Stimulated activated naive CD8-positive, alpha-beta T cell treated with anti-CD3 and anti-CD28 coated beads, Interleukin-15, Interleukin-2, amounts not matched to agents 100 U/mL and 50 U/mL, for 24 hours (primary cell): Measurements from ENCODE around the gene CCDC40.

Source experiments
- ATAC-seq: fragments of 150-1000 bp; cut with Tn5 transposase; one replicate; pipeline ENCODE4 v1.10.0; 2021
- DNase-seq: peaks from one replicate; pipeline ENCODE4 v3.0.0; 2021

The CCDC40 gene

DNA sequence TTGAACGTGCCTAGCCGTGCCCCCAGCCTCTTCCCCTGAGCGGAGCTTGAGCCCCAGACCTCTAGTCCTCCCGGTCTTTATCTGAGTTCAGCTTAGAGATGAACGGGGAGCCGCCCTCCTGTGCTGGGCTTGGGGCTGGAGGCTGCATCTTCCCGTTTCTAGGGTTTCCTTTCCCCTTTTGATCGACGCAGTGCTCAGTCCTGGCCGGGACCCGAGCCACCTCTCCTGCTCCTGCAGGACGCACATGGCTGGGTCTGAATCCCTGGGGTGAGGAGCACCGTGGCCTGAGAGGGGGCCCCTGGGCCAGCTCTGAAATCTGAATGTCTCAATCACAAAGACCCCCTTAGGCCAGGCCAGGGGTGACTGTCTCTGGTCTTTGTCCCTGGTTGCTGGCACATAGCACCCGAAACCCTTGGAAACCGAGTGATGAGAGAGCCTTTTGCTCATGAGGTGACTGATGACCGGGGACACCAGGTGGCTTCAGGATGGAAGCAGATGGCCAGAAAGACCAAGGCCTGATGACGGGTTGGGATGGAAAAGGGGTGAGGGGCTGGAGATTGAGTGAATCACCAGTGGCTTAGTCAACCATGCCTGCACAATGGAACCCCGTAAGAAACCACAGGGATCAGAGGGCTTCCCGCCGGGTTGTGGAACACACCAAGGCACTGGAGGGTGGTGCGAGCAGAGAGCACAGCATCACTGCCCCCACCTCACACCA is 65.7 kb downstream of the CCDC40 start:
- ATAC-seq (no peak), DNase-seq (no peak)

DNA sequence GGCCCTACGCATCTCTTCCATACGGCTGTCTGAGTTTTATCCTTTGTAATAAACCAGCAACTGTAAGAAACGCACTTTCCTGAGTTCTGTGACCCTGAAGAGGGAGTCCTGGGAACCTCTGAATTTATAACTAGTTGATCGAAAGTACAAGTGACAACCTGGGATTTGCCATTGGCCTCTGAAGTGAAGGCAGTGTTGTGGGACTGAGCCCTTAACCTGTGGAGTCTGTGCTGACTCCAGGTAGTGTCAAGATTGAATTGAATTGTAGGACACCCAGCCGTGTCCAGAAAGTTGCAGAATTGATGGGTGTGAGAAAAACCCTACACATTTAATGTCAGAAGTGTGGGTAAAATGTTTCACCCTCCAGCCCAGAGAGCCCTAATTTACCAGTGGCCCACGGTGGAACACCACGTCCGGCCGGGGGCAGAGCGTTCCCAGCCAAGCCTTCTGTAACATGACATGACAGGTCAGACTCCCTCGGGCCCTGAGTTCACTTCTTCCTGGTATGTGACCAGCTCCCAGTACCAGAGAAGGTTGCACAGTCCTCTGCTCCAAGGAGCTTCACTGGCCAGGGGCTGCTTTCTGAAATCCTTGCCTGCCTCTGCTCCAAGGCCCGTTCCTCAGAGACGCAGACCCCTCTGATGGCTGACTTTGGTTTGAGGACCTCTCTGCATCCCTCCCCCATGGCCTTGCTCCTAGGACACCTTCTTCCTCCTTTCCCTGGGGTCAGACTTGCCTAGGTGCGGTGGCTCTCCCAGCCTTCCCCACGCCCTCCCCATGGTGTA is 66.4 kb downstream of the CCDC40 start:
- DNase-seq: no peak
- ATAC-seq: no peak

GRCh38 chr17:80103449-80104085 is 67.1 kb downstream of the CCDC40 start:
- no peak for ATAC-seq
- DNase-seq: no peak

DNA sequence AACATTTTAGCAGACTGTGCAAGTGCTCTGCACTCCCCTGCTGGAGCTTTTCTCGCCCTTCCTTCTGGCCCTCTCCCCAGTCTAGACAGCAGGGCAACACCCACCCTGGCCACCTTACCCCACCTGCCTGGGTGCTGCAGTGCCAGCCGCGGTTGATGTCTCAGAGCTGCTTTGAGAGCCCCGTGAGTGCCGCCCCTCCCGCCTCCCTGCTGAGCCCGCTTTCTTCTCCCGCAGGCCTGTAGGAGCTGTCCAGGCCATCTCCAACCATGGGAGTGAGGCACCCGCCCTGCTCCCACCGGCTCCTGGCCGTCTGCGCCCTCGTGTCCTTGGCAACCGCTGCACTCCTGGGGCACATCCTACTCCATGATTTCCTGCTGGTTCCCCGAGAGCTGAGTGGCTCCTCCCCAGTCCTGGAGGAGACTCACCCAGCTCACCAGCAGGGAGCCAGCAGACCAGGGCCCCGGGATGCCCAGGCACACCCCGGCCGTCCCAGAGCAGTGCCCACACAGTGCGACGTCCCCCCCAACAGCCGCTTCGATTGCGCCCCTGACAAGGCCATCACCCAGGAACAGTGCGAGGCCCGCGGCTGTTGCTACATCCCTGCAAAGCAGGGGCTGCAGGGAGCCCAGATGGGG is 68.0 kb downstream of the CCDC40 start:
- DNase-seq (no peak), ATAC-seq (no peak)

DNA sequence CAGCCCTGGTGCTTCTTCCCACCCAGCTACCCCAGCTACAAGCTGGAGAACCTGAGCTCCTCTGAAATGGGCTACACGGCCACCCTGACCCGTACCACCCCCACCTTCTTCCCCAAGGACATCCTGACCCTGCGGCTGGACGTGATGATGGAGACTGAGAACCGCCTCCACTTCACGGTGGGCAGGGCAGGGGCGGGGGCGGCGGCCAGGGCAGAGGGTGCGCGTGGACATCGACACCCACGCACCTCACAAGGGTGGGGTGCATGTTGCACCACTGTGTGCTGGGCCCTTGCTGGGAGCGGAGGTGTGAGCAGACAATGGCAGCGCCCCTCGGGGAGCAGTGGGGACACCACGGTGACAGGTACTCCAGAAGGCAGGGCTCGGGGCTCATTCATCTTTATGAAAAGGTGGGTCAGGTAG is 68.5 kb downstream of the CCDC40 start:
- no peak for ATAC-seq

DNA sequence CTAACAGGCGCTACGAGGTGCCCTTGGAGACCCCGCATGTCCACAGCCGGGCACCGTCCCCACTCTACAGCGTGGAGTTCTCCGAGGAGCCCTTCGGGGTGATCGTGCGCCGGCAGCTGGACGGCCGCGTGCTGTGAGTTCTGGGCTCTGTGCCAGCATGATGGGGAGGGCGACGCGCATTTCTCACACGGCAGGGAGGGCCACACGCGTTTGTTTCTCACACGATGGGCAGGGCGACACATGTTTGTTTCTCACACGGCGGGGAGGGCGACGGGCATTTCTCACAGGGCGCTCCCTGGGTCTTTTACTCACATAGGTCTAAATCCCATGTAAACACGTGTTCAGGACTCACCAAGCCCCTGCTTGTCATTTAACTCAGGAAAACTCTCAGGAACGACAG is 69.3 kb downstream of the CCDC40 start:
- no peak for DNase-seq
- no peak for ATAC-seq

More for the DNA sequence above, 68.5 kb downstream of the CCDC40 start:
- DNase-seq: no peak

DNA sequence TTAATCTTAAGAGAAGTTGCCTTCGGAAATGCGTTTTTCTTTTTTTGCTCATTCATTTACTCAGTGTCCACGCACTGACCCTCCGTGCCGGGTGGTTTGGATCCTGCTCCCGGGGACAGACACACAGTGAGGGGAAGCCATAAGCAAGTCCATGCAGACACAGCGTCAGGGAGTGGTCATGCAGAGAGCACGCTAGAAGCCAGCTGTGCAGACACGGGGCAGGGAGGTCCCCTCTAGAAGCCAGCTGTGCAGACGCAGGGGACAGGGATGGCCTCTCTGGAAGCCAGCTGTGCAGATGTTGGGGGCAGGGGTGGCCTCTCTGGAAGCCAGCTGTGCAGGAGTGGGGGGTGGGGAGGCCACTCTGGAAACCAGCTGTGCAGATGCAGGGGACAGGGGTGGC is 69.7 kb downstream of the CCDC40 start:
- no peak for DNase-seq
- ATAC-seq: no peak

DNA sequence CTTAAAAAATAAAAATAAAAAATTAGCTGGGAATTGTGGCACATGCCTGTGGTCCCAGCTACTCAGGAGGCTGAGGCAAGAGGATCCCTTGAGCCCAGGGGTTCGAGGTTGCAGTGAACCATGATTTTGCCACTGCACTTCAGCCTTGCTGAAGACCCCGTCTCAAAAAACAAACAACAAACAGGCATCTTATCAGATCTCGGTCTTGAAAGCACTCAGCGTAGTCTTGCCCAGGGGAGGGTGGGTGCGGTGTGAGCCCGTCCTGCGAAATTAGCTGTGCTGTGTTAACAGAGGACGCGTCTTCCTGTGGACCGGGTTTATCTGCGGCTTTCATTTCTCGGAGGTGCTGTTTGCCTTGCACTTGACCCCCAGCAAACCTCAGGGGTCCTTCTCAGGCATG is 70.3 kb downstream of the CCDC40 start:
- no peak for ATAC-seq
- no peak for DNase-seq

DNA sequence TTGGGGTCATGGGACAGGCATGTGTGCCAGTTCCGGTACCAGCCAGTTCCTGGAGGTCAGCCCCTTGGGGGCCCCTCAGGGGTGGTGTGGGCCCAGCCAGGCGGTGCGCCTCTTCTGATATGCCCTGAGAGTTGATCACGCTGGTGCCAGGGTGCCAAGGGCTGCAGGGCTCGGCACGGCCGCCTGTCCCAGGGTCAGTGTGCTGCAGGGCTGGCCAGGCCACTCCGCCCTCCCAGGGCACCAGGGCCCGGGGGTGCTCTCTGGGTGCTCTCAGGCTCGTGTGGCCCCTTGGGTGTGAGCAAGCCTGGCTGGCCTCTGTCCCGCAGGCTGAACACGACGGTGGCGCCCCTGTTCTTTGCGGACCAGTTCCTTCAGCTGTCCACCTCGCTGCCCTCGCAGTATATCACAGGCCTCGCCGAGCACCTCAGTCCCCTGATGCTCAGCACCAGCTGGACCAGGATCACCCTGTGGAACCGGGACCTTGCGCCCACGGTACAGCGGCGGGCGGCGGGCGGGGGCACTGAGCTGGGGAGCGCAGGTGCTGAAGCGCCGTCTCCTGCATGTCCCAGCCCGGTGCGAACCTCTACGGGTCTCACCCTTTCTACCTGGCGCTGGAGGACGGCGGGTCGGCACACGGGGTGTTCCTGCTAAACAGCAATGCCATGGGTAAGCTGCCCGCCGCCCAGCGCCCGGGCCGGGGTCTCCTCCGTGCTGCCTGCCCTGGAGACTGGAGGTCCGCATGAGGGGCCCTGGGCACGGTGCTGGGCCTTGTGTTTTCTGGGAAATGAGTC is 71.0 kb downstream of the CCDC40 start:
- DNase-seq: no peak
- no peak for ATAC-seq

GRCh38 chr17:80108036-80108971 is 71.9 kb downstream of the CCDC40 start:
- DNase-seq: no peak
- no peak for ATAC-seq

DNA sequence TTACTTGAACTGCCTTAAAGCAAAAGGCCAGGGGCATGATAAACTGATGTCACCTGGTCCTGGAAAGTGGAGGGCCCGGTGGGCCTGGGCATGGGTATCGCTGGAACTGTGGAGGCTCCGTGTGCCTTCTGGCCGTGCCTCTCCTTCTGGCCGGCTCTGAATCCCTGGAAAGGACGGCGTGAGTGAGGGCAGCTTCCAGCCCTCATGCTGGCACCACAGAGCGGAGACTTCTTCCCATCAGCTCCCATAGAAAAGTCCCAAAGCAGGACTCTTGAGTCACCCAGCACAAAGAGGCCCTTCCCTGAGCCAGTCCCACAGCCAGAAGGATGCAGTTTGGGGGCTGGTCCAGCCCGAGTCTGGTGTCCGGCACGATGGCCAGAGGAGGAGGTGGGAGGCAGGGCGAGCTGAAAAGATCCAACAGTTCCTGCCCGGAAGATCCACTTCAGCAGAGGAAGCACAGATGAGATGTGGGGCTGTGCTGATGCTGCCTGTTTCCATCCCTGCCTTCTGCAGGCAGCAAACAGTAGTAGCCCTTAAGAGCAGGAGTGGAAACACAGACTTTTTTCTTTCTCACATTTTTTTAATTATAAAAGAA is 72.7 kb downstream of the CCDC40 start:
- DNase-seq (no peak), ATAC-seq (no peak)

DNA sequence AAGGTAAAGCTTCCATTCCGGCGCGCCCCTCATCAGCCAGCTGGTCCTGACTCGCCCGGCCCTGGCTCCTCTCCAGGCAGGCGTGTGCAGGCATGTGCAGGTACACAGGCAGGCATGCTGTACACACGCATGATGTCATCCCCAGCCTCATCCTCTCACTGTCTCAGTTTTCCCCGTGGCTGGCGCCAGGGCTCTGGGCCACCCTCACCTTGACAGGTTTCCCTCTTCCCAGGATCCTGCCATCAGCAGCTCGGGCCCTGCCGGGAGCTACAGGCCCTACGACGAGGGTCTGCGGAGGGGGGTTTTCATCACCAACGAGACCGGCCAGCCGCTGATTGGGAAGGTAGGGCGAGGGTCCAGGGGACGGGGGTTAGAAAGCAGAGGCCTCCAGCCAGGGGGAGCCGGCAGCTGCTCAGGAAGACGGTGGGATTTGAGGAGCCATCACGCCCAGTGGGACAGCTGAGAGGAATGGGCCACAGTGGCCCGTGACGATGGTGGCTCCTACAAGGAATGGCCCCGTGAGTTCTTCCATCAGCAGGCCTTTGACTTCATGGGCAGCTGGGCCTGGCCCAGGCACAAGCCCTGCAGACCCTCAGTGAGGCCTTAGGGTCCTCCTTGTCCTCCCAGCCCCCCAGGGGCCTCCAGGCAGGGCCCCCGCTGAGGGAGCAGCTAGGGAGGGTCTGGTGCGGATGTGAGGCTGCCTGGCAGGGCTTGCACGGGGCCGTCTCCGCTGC is 73.4 kb downstream of the CCDC40 start:
- DNase-seq (no peak), ATAC-seq (no peak)

DNA sequence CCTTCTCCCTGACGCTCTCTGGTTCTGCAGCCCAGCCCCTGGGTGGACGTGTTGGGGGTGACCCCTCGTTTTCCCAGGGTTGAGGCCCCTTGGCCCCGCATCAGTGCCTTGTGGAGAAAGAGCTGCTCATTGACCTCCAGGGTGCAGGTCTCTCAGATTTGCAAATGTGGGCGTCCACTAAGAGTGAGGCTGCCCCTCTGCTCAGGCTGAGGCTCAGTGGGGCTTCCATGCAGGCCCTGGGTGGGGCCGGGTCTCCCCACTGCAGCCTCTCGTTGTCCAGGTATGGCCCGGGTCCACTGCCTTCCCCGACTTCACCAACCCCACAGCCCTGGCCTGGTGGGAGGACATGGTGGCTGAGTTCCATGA is 74.0 kb downstream of the CCDC40 start:
- DNase-seq (no peak), ATAC-seq (no peak)

- ATAC-seq (no peak), DNase-seq (no peak)
Observed at GRCh38 chr17:80110927-80111701, 74.7 kb downstream of the CCDC40 start.

- no peak for DNase-seq
- no peak for ATAC-seq
Observed at GRCh38 chr17:80111702-80112470, 75.4 kb downstream of the CCDC40 start.

DNA sequence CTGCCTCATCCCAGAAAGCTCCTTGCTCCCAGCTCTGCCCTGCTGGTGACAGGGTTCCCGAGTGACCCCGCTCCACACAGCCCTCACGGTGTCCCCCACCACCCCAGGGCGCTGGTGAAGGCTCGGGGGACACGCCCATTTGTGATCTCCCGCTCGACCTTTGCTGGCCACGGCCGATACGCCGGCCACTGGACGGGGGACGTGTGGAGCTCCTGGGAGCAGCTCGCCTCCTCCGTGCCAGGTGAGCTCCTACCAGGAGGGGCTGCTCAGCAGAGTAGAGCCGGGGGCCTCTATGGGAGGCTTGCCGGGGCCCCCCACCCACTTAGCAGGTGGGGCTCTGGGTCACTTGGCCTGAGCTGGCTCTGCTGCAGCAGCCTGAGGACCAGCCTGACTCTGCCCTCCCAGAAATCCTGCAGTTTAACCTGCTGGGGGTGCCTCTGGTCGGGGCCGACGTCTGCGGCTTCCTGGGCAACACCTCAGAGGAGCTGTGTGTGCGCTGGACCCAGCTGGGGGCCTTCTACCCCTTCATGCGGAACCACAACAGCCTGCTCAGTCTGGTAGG is 76.1 kb downstream of the CCDC40 start:
- ATAC-seq (no peak), DNase-seq (no peak)

GRCh38 chr17:80113033-80113484 is 76.6 kb downstream of the CCDC40 start:
- ATAC-seq (no peak), DNase-seq (no peak)

- ATAC-seq (no peak), DNase-seq (no peak)
Observed at GRCh38 chr17:80114758-80115157, 78.3 kb downstream of the CCDC40 start.
